Right lobe of liver (tissue), 4 donors: ENCODE measurements around the gene CPE.
"Not testable (repeated sequence)": the region's sequence is repeated elsewhere in the genome, so short reads cannot be mapped to it uniquely, and the experiment has no call there.

Experiments used
- POLR2A ChIP-seq: fragments of 450-650 bp; IDR thresholded peaks from one replicate; pipeline ENCODE4 v1.6.1; 2017; ENCODE audit warnings: antibody characterized with exemption, mild to moderate bottlenecking
- TF ChIP-seq, protein P1 (sequence below), 4 donors: fragments of 200-600 bp in 3 of 4; fragments of 450-650 bp in 1 of 4; IDR thresholded peaks; one replicate each; pipeline versions ENCODE4 v1.5.1 to v1.8.0; 2016 to 2022; ENCODE audit warnings: antibody characterized with exemption in 4 of 4, mild to moderate bottlenecking in 2 of 4
- donor health status: DM: no; HTN: no; CAD: no.
- donor health status: DM: no; HTN: no; CAD: no.
- donor health status: DM: no; HTN: yes; CAD: no.

DNA sequence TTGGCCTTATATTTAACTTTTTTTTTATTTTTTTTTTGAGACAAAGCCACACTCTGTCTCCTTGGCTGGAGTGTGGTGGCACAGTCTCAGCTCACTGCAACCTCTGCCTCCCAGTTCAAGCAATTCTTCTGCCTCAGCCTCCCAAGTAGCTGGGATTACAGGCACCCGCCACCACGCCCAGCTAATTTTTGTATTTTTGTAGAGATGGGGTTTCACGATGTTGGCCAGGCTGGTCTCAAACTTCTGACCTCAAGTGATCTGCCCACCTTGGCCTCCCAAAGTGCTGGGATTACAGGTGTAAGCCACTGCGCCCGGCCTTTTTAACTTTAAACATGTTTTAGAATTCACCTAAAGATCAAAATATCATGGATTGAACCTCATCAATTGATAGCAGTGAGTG lies 36.5 kb upstream of the CPE start:
- TF ChIP-seq, protein P1, sequence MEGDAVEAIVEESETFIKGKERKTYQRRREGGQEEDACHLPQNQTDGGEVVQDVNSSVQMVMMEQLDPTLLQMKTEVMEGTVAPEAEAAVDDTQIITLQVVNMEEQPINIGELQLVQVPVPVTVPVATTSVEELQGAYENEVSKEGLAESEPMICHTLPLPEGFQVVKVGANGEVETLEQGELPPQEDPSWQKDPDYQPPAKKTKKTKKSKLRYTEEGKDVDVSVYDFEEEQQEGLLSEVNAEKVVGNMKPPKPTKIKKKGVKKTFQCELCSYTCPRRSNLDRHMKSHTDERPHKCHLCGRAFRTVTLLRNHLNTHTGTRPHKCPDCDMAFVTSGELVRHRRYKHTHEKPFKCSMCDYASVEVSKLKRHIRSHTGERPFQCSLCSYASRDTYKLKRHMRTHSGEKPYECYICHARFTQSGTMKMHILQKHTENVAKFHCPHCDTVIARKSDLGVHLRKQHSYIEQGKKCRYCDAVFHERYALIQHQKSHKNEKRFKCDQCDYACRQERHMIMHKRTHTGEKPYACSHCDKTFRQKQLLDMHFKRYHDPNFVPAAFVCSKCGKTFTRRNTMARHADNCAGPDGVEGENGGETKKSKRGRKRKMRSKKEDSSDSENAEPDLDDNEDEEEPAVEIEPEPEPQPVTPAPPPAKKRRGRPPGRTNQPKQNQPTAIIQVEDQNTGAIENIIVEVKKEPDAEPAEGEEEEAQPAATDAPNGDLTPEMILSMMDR (IDR thresholded peaks at IDR 0.05) = not testable (repeated sequence)
- not testable (repeated sequence) for TF ChIP-seq POLR2A
